HK-2 (cell line): ENCODE results near the gene BCKDHA.
"Not testable (repeated sequence)": the region's sequence is repeated elsewhere in the genome, so short reads cannot be mapped to it uniquely, and the experiment has no call there.

Experiments
- DNase-seq: peaks from one replicate; pipeline ENCODE4 v3.0.0-alpha.2; 2018; ENCODE audit not compliant: unreplicated experiment

BCKDHA gene

DNA sequence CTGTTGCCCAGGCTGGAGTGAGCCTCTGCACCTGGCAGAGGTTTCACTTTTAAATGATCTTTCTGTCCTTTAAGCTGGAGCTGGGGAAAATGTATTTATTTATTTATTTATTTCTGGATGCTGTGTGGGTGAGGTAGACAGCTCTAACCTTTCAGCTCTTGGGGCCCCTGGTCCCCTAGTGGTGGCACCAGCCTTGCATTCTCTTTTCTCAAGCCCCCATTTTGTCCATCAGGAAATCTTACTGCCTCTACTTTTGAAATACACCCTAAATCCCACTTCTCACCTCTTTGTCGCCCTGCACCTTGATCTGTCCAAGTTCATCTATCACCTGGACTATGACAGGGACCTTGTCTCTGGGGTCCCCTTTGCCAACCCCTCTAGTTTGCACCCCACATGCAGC is 31.5 kb upstream of the BCKDHA start:
- no peak for DNase-seq

DNA sequence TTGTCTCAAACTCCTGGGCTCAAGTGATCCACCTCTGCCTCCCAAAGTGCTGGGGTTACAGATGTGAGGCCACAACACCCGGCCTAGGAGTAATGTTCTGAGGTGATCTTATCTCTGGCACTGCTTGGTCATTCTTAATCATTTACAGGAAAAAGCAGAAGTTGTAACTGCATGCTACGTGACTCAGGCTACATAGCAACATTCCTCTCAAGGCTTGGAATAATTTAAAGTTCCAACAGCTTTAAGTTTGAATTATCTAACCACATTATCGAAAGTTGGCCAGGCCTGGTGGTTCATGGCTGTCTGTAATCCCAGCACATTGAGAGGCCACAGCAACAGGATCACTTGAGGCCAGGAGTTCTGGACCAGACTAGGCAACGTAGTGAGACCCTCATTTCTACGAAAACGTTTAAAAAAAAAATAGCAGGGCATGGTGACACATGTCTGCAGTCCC is 29.7 kb upstream of the BCKDHA start:
- peak; percentile 48 for DNase-seq

DNA sequence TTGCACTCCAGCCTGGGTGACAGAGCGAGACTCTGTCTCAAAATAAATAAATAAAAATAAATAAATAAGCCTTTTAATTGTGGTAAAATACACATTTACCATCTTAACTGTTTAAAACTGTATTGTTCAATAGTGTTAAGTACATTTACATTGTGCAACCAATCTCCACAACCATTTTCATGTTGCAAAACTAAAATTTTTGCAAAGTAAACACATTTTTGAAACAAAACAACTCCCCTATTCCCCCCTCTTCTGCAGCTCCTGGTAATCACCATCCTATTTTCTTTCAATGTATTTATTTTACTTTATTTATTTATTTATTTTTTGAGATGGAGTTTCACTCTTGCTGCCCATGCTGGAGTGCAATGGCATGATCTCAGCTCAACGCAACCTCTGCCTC is 27.8 kb upstream of the BCKDHA start:
- DNase-seq: no peak

DNA sequence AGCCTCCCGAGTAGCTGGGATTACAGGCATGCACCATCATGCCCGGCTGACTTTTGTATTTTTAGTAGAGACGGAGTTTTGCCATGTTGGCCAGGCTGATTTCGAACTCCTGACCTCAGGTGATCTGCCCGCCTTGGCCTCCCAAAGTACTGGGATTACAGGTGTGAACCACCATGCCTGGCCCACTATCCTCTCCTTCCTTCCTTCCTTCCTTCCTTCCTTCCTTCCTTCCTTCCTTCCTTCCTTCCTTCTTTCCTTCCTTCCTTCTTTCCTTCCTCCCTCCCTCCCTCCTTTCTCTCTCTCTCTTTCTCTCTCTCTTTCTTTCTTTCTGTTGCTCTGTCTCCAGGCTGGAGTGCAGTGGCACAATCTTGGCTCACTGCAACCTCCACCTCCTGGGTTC is 26.5 kb upstream of the BCKDHA start:
- DNase-seq: not testable (repeated sequence)

DNA sequence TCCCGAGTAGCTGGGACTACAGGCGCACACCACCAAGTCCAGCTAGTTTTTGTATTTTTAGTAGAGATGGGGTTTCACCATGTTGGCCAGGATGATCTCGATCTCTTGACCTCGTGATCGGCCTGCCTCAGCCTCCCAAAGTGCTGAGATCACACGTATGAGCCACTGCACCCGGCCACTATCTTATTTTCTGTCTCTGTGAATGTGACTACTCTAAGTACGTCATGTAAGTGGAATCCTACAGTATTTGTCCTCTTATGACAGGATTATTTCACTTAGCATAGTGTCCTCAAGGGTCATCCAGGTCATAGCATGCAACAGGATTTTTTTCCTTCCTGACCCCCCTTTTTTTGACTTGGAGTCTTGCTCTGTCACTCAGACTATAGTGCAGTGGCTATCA is 26.1 kb upstream of the BCKDHA start:
- DNase-seq: no peak

DNA sequence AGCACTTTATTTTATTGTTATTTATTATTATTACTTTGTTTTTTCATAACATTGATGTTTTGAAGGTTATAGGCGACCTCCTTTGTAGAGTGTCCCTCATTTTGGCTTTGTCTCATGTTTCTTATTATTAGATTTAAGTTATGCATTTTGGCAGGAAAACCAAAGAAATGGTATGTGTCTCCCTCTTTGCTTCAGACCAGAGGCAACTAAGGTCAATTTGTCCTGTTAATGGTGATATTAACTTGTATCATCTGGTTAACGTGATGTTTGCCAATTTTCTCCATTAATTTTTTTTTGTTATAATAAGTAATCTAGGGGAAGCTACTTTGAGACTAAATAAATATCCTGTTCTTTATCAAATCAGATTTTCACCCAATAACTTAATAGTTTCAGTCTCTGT is 25.1 kb upstream of the BCKDHA start:
- DNase-seq: no peak

DNA sequence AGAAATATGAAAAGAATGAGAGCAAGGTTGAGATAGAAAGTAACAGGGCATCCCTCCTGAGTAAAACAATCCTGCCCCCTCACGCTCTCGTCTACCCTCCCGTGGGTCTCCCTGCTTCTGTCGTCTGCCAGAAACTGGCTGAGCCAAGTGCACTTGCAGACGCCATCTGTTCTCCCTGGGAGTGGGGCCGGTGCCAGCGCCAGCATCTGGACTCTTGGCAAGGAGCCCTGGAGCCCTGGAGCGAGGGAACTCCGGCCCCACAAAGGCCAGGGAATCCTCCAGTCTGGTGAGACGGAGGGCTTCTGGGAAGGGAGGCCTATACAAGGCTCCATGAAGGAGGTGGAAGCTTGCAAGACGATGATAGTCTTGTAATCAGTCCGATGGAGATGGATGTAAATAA is 23.6 kb upstream of the BCKDHA start:
- DNase-seq: no peak

DNA sequence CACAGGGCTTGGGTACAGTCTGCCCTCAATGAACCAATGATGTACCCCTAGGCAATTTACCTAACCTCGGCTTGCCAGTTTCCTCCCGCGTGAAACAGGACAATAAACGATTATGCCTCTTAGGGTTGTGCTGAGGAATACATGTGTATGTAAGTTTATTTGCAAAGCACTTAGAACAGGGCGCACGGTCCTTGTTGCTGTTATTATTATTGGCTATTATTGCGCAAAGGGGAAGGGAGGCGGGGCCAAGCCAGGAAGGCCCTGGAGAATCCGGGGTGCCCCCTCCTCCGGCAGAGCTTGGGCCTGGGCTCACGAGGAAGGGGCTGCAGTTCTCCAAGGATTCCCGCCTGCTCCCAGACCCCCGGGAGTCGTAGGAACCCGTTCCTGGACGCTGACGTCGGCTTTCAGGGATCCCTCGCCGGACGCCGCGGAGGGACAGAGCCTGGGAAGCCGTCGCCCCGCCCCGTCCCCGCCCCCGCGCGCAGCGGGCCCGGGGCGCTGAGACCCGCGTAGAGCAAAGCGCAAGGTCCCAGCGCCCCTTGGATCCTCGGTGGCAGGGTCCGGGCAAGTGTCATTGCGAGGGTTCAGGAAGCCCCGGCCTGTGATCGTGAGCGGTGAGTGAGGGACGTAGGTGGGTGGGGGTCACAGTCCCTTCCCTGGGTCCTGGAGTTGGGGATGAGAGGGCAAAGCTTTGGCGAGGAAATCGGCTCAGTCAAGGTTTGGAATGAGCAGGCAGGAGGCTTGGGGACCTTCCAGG is 21.2 kb upstream of the BCKDHA start, which contains the start of gene TMEM91:
TMEM91 (plus strand) TSS at position 293 of the 757 bp plus-strand sequence. CDS start 1,777 bp downstream, outside the sequence.
- no peak for DNase-seq

DNA sequence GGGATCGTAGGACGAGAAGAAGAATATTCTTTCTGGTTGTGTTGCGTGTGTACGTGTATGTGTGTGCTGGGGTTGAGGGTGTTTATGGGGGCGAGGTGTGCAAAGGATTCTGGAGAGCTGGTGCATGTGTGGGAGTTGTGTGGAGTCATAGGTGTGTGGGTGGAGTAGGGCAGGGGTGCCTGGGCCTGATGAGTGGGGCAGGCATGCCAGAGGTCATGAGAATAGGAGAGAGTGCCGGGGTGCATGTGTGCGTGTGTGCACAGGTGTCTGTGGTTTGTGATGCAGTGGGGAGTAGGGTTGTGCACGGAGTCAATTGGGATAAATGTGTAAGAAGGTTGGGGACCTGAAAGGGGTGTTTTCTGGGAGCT is 20.6 kb upstream of the BCKDHA start:
- no peak for DNase-seq

DNA sequence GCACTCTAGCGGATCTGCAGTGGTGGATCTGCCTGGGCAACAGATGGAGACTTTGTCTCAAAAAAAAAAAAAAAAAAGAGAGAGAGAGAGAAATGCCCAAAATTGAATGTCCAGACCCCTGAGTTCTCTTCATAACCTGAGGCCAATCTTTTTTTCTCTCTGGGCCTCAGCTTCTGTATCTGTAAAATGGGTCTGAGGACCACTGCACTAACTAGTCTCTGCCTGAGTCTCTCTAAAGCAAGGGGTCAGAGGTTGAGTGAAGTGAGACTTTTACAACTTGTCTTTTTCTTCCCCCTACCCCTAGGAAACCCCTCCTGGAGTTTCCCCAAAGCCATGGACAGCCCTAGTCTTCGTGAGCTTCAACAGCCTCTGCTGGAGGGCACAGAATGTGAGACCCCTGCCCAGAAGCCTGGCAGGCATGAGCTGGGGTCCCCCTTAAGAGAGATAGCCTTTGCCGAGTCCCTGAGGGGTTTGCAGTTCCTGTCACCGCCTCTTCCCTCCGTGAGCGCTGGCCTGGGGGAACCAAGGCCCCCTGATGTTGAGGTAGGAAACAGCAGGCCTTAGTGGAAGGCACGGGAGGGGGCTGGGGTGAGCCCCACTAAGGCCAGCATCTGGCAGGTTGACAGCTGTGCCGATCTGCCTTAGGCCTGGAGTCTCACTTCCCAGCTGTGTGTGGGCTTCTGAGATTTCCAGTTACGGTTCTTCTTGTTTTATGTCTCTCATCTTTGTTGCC is 19.5 kb upstream of the BCKDHA start:
- no peak for DNase-seq

DNA sequence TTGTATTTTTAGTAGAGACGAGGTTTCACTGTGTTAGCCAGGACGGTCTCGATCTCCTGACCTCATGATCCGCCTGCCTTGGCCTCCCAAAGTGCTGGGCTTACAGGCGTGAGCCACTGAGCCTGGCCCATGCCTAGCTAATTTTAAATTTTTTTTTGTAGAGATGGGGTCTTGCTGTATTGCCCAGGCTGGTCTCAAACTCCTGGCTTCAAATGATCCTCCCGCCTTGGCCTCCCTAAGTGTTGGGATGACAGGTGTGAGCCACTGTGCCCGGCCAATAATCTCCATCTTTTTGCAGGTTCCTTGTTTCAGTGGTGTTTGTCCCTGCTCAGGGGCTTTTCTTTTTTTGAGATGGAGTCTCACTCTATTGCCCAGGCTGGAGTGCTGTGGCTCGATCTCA is 16.1 kb upstream of the BCKDHA start:
- not testable (repeated sequence) for DNase-seq

DNA sequence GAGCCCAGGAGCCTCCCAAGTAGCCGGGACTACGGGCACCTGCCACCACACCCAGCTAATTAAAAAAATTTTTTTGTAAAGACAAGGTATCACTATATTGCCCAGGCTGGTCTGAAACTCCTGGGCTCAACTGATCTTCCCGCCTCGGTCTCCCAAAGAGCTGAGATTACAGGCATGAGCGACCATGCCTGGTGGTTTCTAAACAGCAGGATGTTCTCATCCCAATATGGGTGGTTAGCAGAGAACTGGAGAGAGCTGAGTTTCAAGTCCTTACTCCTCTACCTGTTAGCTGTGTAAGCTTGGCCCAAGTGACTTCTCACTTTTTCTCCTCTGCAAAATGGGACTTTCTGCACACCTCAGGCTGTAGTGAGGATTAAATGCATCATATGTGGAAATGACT is 13.3 kb upstream of the BCKDHA start:
- peak; percentile 43 for DNase-seq

DNA sequence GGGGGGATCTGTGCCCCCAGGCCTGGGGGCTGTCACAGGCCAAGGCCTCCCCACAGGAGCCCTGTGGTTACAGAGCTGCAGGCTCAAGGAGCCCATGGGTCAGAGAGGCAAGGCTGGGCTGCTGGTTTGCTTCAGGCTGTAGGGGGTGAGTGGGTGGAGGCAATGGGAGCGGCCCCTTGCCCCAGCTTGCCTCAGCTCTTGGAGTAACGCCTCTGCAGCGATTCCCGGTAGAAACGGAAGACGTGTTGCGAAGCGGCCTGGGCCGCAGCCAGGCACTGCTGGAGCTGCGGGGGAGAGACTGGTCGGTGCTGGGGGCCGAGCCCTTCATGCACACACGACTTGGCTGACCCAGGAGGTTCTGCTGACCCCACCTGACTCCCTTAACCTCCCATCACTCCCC is 11.2 kb upstream of the BCKDHA start:
- DNase-seq: no peak

DNA sequence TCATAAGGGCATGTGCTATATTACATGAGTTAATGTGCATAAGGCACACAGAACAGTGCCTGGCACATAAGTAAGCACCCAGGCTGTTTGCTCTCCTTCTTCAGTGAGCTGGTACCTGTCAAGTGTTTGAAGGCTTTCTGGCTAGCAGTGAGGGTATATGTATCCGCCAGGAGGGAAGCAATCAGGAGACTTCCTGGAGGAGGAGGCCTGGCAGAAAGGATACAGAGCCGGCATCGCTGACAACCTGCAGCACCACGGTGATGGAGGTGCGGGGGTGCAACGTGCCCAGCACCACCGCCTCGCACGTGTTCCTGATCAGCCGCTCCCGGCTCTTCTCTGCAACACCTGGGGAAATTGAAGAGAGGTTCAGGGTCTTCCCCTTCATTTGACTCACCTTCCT is 6.0 kb upstream of the BCKDHA start:
- no peak for DNase-seq

DNA sequence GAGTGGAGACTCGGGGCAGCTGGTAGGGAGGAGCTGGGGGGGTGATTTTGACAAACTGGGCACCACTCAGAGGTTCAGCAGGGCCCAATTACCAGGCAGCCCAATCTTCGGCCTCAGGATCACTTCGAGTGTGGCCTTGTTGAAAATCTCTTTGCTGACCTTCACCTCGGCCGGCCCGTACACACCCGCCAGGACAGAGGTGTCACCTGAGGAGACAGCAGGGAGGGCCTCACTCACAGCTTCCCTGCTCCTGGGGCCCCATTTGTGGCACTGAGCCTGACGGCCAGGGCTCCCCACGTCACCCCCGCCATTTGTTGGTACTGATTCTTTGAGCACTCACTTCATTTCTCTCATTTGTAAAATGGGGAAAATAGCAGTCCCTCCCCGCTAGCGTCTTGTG is 4.8 kb upstream of the BCKDHA start:
- no peak for DNase-seq

DNA sequence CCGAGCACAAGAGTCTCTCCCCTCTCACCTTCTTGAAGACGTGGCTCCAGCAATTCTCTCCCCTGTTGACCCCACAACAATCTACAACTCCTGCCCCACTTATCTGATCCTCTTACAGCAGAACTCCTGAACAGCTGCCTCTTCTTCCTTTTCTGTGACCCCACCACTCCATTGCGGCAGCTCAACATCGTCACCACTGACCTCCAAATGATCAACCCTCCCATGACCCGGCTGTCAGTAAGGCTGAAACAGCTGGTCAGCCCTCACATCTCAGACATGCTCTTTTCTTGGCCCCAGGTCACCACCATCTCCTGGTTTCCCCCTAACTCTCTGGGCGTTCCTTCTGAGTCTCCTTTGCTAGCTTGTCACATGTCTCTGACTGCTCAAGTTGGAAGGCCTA is 2.3 kb upstream of the BCKDHA start:
- no peak for DNase-seq

DNA sequence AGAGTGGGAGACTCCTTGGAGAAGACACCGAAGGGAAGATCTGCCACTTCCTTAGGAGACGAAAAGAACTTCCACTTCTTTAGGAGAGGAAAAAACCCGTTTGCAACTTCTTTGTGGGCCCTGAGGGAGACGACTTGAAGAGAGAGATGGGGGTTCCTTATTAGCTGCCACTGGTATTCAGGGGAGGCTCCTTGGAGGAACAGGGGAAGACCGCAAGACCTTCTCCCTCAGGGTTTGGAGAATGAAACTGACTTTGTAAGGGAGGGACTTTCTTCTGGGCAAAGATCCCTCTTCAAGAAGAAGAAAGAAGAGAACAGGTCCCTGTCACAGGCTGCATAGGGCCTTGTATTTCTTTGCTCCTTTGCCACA is 416 bp downstream of the BCKDHA start:
- no peak for DNase-seq

DNA sequence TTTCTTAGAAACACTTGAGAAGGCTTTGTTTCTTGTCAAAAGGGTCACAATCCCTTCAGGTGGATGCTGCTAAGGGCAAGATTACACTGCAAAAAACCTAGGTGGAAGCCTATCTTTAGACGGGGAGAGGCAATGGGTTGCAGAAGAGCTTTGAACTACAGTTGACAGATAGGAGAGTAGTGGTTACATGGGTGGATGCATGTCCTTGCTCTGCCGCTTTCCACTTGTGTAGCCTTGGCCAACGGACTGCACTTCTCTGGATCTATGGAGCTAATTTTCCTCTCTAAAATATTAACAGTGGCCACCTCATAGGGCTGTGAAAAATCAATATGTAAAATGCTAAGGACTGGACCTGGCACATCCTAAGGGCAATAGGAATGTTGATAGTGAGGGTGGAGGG is 980 bp downstream of the BCKDHA start:
- DNase-seq: no peak

DNA sequence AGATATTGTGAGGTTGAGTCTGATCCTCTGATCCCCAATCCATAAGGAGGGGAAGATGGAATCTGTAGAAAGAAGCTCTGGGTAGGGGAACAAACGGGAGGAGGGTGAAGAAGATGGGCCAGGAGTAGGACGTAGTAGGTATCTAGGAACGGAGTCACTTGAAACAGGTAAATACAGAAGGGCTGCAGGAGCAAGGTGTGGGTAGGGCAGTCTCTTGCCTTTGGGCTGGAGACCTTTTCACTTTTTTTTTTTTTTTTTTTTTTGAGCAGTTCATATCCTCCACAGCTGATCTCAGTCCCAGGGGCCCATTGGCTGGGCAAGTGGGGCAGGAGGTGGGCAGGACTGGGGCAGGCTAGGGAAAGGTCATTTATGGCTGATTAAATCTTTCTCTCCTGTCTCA is 1.5 kb downstream of the BCKDHA start:
- DNase-seq: no peak

DNA sequence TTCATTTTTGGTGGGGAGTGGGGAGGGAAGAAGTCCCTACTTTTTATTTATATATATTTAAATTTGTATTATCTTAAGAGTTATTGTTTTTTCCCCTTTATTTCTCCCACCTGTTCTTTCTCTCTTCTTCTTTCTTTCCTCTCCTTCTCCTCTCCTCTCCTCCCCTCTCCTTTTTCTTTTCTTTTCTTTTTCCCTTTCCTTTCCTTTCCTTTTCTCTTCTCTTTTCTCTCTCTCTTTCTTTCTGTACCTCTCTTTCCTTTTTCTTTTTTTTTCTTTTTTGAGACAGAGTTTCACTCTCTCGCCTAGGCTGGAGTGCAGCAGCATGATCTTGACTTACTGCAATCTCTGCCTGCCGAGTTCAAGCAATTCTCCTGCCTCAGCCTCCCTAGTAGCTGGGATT is 1.9 kb downstream of the BCKDHA start:
- no peak for DNase-seq

DNA sequence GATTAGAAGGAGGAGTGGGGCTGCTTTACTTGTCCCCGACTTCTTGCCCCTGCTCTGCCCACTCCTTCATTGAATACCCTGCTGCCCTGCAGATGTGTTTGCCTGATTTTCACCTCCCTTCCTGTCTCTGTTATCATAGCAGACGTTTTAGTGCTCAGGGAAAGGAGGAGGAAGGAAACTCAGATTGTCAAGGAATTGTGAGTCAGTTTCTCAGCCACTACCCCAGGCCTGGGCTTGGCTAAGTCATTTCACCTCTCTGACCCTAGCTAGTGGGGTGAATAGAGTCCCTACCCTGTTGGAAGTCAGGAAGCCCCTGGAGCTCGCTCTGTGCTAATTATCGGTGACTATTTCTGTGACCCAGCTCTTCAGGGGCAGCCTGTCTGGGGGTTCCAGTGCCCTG is 3.9 kb downstream of the BCKDHA start:
- DNase-seq: no peak

DNA sequence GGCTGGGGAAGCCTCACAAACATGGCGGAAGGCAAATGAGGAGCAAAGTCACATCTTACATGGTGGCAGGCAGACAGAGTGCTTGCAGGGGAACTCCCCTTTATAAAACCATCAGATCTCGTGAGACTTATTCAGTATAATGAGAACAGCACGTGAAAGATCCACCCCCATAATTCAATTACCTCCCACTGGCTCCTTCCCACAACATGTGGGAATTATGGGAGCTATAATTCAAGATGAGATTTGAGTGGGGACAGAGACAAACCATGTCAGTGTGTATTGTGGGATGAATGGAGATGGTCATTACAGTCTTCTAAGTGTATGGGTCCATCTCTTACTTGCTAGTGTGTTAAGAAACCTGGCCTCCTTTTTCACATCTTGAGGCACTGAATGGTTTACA is 4.4 kb downstream of the BCKDHA start:
- no peak for DNase-seq

DNA sequence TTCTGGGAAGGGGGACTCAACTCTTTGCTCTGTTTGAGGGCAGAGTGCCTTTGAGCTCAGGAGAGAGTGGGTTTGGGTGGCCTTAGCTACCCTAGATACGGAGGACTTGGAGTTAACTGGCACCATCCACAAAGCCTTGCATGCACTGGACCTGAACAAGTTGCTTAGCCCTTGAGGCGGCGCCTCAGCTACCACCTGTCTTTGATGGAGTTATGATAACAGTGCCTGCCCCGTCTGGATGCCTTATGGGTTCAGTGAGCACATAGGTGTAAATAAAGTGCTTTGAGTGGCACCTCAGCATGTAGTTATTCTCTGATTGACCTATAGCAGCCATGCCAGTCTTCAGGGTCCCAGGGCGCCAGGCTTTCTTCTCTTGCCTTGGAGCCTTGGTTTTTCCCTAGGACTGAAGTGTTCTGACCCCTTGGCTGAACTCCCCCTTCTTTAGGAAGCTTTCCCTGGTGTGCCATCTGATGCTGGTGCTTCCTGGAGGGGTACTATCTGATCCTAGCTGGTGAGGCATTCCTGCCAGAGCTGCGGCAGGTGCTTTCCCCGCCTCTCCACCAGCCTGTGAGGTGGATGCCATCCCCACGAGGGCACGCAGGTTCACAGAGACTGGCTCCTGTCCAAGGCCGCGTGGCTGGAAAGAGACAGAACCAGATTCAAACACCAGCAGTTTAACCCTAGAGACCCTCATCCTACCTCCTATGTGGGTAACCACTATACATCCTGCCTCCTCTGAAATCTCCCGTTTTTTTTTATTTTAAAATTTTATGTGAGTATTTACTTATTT is 5.8 kb downstream of the BCKDHA start:
- no peak for DNase-seq
